8988T (cell line): ENCODE data around the gene CARS1.
A peak's percentile ranks its signal among the peaks of the same experiment; 100 is the strongest.

ENCODE experiments used
- DNase-seq: peaks from one replicate; pipeline ENCODE4 v3.0.0; 2011

Gene CARS1

DNA sequence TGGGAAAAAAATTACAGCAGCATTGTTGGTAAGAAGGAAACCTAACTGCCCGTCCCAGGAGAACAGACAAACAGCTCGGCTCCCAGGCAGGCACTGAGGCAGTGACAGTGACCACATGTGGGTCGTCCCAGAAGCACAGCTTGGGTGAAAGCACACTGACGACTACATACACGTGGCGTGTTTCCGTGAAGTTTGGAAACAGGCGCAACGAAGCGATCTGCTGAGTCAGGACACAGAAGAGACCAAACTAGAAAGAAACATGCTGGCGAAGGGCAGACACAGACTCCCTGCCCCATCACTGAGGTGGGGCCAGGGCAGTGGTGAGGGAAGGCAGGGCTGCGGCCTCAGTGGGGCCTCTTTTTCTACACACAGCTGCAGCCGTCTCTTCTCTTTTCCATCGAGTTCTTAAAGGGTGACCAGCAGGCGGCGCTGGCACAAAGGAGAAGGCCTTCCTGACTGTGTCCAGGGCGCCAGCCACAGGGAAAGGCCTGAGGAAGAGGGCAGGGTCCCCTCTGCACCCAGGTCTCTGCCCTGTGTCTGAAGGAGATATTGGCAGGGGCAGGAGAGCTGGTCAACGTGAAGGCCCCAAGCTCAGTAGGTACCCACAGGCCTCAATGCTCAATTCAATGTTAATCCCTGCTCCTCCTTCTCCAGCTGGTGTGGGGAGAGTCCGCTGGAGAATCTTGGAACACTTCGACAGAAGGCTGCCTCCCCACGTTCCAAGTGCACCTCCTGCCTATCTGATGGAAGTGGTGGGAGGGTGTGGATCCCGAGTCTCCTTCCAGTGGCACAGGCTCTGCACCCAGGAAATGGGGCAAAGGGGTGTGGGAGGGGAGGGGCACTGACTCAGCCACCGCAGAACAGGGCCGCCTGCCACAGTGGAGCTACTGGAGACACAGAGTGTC lies 19.9 kb downstream of the CARS1 start:
- DNase-seq = peak; percentile 72

DNA sequence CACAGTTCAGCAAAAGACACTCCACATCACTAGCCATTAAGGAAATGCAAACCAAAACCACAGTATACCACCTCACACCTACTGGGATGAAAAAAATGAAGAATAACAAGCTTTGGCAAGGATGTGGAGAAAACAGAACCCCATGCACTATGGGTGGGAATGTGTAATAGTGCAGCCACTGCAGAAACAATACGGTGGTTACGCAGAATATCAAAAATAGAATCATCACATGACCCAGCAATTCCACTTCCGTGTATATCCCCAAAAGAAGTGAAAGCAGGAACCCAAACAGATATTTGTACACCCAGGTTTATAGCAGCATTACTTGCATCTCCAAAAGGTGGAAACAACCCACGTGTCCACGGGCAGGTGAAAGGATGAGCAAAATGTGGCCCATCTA lies 20.8 kb downstream of the CARS1 start:
- no peak for DNase-seq

DNA sequence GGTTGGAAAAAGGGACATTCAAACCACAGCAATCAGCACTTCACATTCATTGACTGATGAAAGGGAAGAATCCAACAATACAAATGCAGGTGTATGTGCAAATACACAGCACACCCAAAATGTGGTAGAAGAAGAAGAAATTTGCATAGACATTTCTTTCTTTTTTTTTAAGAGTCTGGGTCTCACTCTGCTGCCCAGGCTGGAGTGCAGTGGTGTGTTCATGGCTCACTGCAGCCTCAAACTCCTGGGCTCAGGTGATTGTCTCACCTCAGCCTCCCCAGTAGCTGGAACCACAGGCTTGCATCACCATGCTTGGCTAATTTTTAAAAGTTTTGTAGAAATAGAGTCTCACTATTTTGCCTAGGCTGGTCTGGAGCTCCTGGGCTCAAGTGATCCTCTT lies 21.9 kb downstream of the CARS1 start:
- no peak for DNase-seq

DNA sequence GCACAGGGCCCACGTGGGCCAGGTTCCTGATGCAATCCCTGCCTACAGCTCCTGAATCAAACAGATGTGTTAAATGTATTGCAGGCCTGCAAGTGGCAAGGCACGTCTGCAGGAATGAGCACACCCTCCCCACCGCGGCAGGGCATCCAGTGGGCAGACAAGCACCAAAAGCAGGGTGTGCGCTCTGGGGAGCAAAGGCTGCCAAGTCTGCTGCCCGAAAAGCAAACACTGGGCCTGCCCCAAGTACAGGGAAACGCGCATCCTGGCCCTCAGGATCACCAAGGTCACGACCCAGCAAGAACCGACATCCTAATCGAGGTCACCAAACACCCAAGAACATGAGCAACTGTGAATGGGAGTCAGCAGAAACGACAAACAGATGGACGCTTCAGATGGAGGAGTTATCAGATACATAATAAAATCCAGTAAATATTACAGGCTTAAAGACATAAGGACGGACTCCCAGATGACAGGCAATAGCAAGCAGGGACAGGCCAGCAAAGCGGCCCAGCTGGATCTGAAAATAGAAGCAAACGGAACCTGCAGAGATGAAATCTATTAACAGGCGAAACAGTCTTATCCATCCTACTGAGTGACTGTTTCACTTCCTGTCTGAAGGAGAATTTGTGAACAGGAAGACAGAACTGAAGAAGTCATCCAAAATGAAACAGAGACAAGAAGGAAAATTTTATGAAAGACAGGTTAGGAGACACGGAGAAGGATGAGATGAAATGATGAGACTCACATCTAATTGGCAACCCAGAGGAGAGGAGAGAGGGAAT lies 26.7 kb downstream of the CARS1 start:
- no peak for DNase-seq

DNA sequence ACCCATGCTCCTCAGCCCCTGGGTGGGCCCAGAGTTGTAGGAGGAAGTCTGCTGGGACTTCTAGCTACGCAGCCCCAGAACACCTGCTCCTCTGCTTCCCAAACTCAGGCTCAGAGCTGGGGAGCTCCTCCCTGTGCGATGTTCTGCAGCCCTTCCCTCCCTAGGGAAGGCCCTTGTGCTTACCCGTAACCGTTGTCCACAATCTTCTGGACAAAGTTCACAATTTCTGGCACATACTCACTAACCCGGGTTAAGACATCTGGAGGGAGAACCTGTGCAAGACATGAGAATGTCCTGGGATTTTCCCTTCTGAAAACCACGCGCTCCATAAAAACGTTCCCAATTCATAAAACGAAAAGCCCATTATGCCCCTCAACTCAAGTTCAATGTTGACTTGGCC lies 28.4 kb downstream of the CARS1 start:
- DNase-seq = no peak

DNA sequence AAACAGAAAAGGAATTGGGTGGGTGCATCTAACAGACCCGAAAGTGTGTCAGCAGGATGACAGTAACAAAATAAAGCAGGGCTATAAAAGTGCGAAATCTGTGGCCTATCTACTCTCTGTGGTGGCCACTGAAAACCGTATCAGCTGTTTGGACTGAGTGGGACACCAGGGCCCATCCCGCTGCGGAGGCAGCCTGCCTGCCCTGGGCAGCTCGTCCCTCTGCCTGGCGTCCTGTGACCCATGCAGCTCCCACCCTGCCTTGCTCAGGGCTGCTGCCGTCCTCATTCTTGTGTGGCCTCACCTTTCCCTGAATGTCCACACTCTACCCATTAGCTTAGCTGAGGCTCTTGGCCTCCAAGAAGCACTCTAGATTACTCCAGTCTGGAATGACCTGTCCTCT lies 30.4 kb downstream of the CARS1 start:
- no peak for DNase-seq

DNA sequence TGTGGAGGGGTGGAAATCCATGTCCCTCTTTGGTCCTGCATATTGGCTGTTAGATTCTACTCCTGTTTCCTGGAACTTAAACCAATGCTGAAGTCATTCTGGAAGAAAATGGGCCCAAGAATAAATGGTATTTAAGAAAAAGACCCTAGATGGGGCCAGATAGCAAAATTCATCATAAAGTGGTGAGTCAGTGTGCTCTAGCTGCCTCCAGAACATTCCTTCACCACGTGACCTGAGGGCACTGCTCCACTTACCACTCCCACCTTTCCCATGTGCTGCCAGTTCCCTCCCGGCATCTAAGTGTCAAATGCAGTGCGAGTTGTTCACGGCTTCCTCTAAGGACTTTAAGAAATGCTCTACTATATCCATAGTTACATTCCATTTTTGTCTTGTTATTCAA lies 34.2 kb downstream of the CARS1 start:
- no peak for DNase-seq

DNA sequence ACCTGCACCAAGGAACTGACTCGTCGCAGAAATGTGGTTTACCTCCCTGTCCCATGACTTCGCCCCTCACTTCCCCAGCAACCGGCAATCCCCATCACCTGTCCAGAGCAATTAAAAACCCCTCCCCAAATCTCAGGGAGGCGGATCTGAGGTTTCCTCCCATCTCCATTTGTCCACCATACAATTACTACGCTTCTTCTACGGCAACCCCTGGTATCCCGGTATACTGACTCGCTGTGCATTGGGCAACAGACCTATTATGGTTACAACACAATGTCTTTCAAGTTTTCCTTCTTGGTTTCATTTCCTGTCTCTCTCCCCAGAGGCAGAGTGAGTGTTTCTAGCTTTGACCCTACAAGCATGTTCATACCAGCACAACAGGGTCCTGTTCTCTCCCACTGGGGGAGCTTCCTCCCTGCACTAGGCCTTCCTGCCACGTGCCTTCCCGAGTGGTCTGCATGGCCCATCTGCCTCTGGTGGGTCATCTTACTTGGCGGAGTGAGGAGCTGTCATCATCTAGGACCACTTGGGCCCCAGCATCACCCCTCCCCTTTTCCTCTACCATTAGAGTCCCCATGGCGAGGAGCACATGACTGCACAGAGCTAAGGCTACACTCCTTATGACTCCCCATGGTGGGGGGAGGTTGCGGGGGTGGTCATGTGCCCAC lies 34.8 kb downstream of the CARS1 start:
- DNase-seq = no peak

DNA sequence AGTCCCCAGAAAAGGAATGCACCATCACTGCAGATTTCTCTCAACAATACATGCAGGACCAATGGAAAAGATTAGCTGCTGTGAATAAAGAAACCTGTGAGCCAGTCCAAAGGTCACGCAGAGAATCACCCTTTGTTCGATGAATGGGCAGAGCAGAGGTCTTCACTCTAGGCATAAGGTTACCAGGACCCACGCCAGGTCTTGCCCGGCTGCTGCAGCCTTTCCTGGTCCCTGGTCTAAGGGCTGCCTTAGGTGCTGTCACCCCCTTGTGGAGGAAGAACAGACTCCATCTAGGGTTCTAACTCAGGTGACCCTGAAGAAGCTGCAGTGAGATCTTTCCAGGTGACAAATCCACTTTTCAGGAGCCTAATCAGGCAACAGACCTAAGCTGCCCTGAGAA lies 36.1 kb downstream of the CARS1 start:
- peak; percentile 75 for DNase-seq

DNA sequence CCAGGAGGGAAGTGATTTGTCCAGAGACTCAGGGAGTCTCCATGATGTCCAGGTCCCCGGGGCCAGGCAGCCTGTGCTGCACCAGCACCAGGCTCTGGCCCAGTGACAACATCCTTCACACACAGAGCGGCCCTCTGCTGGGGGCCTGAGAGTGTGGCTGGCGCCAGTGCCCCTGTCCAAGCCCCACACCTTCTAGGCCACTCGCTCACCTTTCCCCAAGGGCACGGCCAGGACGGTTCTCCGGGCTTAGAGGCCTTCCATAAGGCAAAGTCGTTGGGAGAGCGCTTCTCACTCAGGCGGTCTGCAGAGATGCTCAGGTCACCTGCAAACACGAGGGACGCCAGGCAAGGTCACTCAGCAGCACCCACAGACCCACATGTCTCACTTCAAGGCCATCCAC lies 37.2 kb downstream of the CARS1 start:
- DNase-seq = no peak

DNA sequence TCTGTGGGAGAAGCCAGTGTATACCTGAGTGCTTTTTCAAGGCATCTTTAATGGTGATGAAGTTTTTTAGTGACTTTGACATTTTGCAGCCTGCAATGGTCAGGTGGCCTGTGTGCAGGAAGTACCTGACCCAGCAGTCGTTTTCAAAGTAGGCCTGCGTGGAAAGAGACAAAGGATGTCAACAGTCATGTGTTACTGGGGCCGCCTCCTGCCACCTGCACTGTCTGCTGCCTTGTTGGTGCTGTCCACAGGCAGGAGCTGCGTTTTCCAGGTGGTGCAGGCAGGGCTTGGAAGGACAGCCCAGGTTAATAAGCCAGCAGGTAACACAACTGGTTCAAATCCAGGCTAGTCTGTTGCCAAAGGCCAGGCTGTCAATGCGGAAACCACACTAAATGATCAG lies 38.6 kb downstream of the CARS1 start:
- no peak for DNase-seq

DNA sequence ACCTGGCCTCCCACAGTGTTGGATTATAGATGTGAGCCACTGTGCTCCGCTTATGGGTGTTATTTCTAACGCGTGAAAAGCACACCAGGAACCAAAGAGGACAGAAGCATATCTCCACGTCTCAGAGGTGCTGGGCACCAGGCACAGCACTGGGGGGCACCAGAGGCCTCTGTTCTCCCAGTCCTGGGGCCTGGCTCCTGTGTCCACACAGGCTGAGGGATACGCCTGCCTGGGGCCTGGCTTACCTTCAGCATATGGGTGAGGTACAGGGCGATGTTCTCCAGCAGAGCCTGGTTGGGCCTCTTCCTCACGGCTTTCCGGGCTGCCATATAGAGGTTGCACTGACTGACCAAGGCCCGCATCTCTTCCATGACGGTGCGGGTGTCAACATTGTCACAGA lies 40.4 kb downstream of the CARS1 start:
- peak; percentile 54 for DNase-seq

DNA sequence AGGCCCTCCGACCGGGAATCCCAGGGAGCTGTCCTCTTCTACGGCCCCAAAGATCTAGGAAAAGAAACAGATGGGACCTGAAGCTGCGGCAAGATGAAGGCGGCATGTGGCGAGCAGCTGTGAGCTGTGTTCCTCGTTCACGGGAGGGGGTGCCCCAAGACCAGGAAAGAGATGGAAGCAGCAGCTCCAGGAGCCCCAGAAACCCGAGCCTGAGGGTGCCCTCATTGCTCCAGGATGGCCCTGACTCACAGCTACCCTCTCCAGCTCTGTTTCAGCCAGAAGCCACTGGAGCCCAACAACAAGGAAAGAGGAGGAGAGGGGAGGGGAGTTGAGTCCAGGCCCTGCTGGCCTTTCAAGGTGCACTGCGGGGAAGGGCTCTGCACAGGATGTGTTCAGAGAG lies 41.4 kb downstream of the CARS1 start:
- DNase-seq = no peak

DNA sequence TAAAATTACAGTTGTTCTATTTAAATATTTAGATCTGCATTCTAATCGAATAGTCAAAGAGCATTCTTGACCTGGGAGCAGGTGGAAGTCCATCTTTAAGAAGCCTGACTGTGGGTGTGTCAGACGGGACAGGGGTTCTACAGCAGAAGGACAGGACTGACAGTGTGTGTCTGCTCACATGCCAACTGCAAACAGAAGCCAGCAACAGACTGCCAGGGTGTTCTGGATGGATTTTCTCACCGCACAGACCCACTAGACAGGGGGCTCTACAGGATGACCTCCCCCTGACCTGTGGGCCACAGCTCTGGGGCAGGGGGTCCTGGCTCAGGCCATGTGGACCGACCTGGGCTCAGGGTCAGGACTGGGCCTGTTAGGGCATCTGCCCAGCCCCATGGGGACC lies 42.3 kb downstream of the CARS1 start:
- no peak for DNase-seq

DNA sequence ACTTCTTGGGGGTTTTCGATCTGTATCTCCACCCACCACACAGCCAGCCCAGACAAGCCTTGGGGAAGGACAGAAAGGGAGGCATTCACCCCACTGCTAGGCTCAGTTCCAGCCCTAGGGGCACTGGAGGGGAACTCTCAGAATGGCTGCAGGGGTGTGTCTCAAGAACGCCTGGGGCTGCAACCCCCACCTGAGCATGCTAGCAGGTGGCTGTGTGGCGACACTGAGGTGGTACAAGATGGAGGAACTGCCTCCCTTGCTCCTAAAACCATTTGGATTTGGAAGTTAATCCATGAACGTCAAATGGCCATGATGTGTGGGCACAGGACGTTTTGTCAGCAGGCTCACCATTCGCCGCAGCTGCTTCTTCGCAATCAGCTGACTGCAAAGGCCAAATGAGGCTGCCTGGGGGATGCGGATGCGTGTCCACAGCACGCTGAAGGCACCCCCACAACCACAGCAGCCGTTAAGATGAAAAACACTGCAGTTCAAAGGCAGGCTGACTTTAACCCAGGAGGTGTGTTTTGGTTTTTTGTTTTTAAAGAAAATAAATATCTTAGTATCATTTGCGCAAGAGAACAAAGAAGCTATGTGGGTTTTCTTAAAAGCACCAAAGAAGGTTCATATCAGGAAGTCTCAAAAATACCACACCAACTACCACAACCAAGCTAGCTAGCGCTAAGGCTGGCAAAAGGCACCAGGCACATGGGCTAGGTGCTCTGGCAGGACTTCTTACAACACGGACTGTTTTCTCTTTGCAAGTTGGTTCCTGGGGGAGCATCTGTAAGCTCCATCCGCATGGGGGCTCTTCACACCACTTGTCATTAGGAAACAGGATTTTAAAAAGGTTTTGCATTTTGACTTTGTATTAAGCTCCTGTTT lies 42.9 kb downstream of the CARS1 start:
- no peak for DNase-seq

DNA sequence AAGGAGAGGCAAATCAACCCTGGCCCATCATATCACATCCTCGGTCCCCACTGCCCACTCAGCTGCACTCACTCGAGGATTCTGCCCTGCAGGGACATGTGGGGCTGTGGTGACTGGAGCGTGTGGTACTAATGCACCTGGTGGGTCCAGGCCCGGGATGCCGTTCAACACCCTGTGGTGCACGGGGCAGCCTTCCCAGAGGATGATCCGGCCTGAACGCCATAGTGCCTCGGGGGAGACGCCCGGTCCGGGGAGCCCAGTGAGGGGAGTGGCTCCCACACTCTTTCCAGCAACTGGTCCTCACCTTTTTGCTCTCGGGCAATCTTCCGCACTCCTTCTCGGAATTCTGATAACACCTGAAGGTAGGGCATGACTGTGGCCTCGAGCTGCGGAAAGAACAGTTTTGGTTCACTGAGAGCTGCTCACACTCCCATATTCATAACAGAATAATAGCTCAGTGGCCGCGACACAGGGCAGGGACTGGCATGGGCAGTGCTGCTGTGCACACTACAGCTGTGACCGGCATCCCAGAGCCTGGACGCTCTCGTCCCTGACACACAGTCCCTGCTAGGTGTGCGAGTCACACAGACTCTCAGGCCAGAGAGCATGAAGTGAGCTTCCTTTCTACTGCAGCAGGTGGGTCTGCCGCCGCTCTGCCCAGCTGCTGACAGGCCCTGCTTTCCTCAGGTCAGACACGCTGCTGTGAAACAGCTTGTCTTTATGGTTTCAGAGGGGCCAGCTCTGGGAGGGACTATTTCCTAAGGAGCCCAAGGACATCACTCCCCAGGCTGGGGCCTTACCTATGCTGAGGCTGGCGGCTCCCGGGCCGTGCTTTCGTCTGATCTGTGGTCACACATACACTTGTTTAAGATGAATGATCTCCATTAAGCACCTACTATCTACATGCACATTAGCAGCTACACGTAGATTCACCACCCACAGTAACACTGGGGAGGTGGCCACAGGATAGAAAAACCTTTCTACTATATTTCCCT lies 45.0 kb downstream of the CARS1 start:
- no peak for DNase-seq

DNA sequence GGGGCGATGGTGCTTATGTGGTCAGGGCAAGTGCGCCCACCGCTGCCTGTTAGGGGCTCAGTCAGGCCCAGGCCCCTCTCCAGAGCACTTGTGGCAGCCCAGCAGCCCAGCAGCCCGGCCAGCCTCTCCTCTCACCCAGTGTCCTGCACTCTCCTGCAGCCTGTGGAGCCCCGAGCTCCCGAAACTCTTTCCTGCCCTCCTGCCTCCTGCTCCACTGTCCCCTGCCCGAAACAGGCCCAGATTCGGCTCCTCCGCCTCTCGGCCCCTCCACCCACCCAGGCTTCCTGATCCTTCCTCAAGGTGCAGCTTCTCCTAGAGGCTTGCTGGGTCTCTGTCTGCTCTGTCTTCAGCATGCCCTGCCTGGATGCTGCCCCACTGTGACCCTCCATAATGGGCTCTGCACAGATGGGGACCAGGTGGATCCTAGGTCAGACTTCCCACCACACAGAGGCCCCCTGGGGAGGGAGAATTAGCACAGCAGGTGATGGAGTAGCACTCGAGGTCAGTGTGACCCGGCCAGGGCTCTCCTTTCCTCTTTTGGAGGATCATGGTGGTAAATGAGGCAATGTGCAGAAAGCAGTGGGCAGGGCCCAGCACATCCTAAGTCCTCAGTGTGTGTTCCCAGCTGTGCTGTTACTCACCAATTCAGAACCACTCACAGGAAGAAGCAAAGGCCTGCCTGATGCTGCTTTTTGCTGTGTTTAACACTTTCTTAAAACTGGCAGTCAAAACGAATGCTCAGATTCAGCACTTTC lies 46.5 kb downstream of the CARS1 start:
- DNase-seq = no peak

DNA sequence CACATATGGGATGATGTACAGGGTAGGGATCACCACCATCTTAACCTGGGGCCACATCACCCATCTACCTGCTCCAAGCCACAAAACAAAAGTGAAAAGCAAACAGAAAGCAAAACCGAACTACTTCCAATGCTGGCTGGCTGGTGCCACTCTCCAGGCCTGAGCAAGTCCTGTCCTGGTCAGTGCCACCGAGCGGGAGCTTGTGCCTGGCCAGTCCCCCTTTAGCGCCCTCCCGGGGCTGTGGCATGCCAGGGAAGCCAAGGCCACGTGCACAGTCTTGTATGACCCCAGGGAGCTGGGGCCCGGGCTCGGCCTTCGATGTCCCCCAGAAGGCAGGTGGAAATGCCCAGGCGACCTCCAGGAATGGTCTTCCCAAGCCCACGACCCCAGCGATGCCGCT lies 47.2 kb downstream of the CARS1 start:
- DNase-seq = no peak

DNA sequence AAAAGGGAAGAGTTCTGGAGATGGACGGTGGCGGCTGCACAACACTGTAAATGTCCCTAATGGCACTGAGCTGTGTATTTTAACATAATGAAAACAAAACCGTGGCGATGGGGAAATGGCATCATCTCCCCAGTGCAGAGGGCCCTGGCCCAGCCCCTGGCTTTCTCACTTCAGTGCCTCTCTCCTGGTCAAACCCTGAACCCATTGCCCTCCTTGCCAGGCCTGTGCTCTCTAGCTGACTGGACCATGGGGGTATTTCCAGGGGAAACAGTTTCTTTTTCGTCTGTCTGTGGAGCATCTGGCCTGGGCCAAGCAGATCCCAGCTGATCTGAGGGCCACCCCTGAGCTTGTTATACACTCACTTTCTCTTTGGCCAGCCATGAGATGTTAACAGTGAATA lies 47.7 kb downstream of the CARS1 start:
- no peak for DNase-seq

DNA sequence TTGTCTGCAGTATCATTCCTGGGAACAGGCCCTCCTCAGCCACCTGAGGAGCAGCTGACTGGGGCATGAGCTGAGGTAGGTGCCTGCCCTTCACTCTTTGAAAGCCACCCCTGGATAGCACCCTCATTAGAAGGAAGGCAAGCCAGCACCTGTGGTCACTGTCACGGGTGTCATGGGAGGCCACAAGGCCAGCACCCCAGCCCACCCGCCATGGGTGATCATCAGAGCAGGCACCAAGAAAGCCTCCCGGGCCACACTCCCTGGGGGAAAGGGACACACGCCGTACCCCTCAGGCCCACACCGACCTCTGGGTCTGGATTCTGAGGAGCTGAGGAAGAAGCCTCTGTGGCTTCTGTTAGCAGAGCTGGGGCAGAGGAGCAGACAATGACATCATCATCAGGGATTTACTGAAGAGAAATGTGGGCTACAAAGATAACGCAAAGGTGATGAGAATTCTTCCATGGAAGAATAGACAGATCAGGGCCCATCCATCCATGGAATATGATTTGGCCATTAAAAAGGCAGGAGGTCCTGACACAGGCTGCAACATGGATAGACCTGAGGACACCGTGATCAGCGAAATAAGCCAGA lies 48.4 kb downstream of the CARS1 start:
- no peak for DNase-seq
